Mammary epithelial cell (primary cell): ENCODE results near the gene CSGALNACT2.

ENCODE experiments used
- EZH2 ChIP-seq: IDR thresholded peaks from 2 replicates; pipeline ENCODE4 v1.6.1; 2012; ENCODE audit warnings: low read length, inconsistent platforms, borderline replicate concordance
- TF ChIP-seq, protein P1 (sequence below), 2 donors: IDR thresholded peaks in 1 of 2; conservative IDR thresholded peaks in 1 of 2; 2 replicates each; pipeline ENCODE4 v1.5.1; 2011 to 2012; ENCODE audit warnings: inconsistent platforms in 2 of 2, low read length in 2 of 2, mild to moderate bottlenecking in 2 of 2, control low read depth in 1 of 2, low read depth in 1 of 2; ENCODE audit not compliant: insufficient read depth in 1 of 2; ENCODE audit errors: extremely low read depth in 1 of 2

DNA sequence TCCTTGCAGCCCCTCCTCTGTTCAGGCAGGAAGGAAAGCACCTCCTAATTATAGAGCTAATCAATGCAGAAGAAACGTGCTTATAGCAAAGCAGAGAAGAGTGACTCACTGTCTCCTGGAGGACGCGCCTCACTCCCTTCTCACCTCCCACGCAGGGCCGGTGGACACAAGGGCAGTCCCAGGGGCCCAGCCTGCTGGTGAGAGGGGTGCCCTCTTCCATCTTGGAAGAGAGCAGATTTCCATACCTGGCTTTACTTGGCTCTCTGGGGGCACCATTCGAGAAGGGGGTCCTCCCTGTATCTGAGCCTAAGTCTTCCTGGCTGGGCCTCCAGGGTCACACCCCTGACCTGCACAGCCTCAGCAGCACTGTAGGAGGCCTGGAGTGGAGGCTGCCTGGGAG lies 72.8 kb downstream of the CSGALNACT2 start:
- TF ChIP-seq EZH2, result no peak
- TF ChIP-seq, protein P1, sequence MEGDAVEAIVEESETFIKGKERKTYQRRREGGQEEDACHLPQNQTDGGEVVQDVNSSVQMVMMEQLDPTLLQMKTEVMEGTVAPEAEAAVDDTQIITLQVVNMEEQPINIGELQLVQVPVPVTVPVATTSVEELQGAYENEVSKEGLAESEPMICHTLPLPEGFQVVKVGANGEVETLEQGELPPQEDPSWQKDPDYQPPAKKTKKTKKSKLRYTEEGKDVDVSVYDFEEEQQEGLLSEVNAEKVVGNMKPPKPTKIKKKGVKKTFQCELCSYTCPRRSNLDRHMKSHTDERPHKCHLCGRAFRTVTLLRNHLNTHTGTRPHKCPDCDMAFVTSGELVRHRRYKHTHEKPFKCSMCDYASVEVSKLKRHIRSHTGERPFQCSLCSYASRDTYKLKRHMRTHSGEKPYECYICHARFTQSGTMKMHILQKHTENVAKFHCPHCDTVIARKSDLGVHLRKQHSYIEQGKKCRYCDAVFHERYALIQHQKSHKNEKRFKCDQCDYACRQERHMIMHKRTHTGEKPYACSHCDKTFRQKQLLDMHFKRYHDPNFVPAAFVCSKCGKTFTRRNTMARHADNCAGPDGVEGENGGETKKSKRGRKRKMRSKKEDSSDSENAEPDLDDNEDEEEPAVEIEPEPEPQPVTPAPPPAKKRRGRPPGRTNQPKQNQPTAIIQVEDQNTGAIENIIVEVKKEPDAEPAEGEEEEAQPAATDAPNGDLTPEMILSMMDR (conservative IDR thresholded peaks at IDR 0.05 in 1 of 2, IDR thresholded peaks at IDR 0.05 in 1 of 2; ENCODE audit: extremely low read depth in 1 of 2, insufficient read depth in 1 of 2, low read depth in 1 of 2, low read length in 2 of 2), result no peak
